Activated naive CD8-positive, alpha-beta T cell treated with anti-CD3 and anti-CD28 coated beads for 36 hours (primary cell): Measurements from ENCODE around the gene SPATA33. TPM values are rescaled to one million over a fixed set of nuclear protein-coding genes. Genes with fewer than 3 reads are reported as not detected.
"Not testable (repeated sequence)": the region's sequence is repeated elsewhere in the genome, so short reads cannot be mapped to it uniquely, and the experiment has no call there.

Source experiments
- DNase-seq: peaks from one replicate; pipeline ENCODE4 v3.0.0; 2021
- H3K27ac Mint-ChIP-seq: one replicate; pipeline ENCODE4 v1.8.0; 2022; ENCODE audit warnings: mild to moderate bottlenecking, moderate library complexity, mixed read lengths
- H3K27me3 Mint-ChIP-seq: one replicate; pipeline ENCODE4 v1.8.0; 2022; ENCODE audit warnings: mild to moderate bottlenecking, mixed read lengths
- H3K36me3 Mint-ChIP-seq: one replicate; pipeline ENCODE4 v1.8.0; 2021; ENCODE audit warnings: mild to moderate bottlenecking, mixed read lengths
- H3K4me1 Mint-ChIP-seq: one replicate; pipeline ENCODE4 v1.8.0; 2021; ENCODE audit warnings: mixed read lengths
- H3K4me3 Mint-ChIP-seq: one replicate; pipeline ENCODE4 v1.8.0; 2022; ENCODE audit warnings: mild to moderate bottlenecking, moderate library complexity, mixed read lengths
- H3K9me3 Mint-ChIP-seq: one replicate; pipeline ENCODE4 v1.8.0; 2022; ENCODE audit warnings: mixed read lengths
- total RNA-seq, 2 experiments: library from RNA; stranded (reverse); gene quantifications; one replicate each; pipeline ENCODE4 v1.2.3, GENCODE V29; 2021

SPATA33 gene
- total RNA-seq, 2 experiments from 2014 or later: 7.0 to 10.2 TPM

- Mint-ChIP-seq H3K36me3 (peaks cover 12% of the 10 kb centered on the region), H3K27ac (no peak overlapping the region), H3K4me1 (peaks cover 10% of the 10 kb centered on the region), H3K4me3 (no peak overlapping the region), H3K9me3 (no peaks in the 10 kb centered on the region), H3K27me3 (no peaks in the 10 kb centered on the region)
- no peak for DNase-seq
These were observed 34.4 kb downstream of the SPATA33 start for GRCh38 chr16:89691986-89692569.

GRCh38 chr16:89693289-89693731 is 35.7 kb downstream of the SPATA33 start:
- Mint-ChIP-seq H3K36me3 (peaks cover 6% of the 10 kb centered on the region), H3K4me3 (no peak overlapping the region)
- no peak for DNase-seq

GRCh38 chr16:89693931-89694783 is 36.5 kb downstream of the SPATA33 start:
- no peak for DNase-seq
- H3K9me3 Mint-ChIP-seq: no peaks in the 10 kb centered on the region
- peaks cover 7% of the 10 kb centered on the region for H3K36me3 Mint-ChIP-seq
- no peaks in the 10 kb centered on the region for H3K4me1 Mint-ChIP-seq
- no peaks in the 10 kb centered on the region for H3K27me3 Mint-ChIP-seq
- H3K27ac Mint-ChIP-seq: no peak overlapping the region
- H3K4me3 Mint-ChIP-seq: no peak overlapping the region

More at GRCh38 chr16:89693289-89693731, 35.7 kb downstream of the SPATA33 start:
- H3K27ac Mint-ChIP-seq: no peak overlapping the region
- H3K9me3 Mint-ChIP-seq: no peaks in the 10 kb centered on the region
- H3K4me1 Mint-ChIP-seq: peaks cover 2% of the 10 kb centered on the region
- H3K27me3 Mint-ChIP-seq: no peaks in the 10 kb centered on the region

- H3K36me3 Mint-ChIP-seq, H3K9me3 Mint-ChIP-seq, DNase-seq: not testable (repeated sequence)
These were observed 37.1 kb downstream of the SPATA33 start for GRCh38 chr16:89694784-89695085.

GRCh38 chr16:89695086-89695874 is 37.6 kb downstream of the SPATA33 start:
- no peak for DNase-seq
- no peaks in the 10 kb centered on the region for H3K9me3 Mint-ChIP-seq
- H3K4me1 Mint-ChIP-seq: peaks cover 6% of the 10 kb centered on the region
- H3K27ac Mint-ChIP-seq: no peak overlapping the region
- H3K36me3 Mint-ChIP-seq: peaks cover 4% of the 10 kb centered on the region
- H3K27me3 Mint-ChIP-seq: no peaks in the 10 kb centered on the region
- no peak overlapping the region for H3K4me3 Mint-ChIP-seq

More at GRCh38 chr16:89694784-89695085, 37.1 kb downstream of the SPATA33 start:
- H3K27ac Mint-ChIP-seq, H3K27me3 Mint-ChIP-seq, H3K4me3 Mint-ChIP-seq, H3K4me1 Mint-ChIP-seq: not testable (repeated sequence)

- DNase-seq: no peak
- H3K4me1 Mint-ChIP-seq: peaks cover 6% of the 10 kb centered on the region
- no peaks in the 10 kb centered on the region for H3K9me3 Mint-ChIP-seq
- no peak overlapping the region for H3K4me3 Mint-ChIP-seq
- H3K27ac Mint-ChIP-seq: no peak overlapping the region
- no peaks in the 10 kb centered on the region for H3K27me3 Mint-ChIP-seq
- H3K36me3 Mint-ChIP-seq: peaks cover 1% of the 10 kb centered on the region
These were observed 38.4 kb downstream of the SPATA33 start for GRCh38 chr16:89695875-89696669.

GRCh38 chr16:89696670-89697128 is 39.1 kb downstream of the SPATA33 start:
- no peak overlapping the region for H3K27ac Mint-ChIP-seq

GRCh38 chr16:89697161-89697615 is 39.6 kb downstream of the SPATA33 start:
- H3K4me3 Mint-ChIP-seq: no peak overlapping the region
- peaks cover 1% of the 10 kb centered on the region for H3K36me3 Mint-ChIP-seq
- no peak for DNase-seq
- no peaks in the 10 kb centered on the region for H3K9me3 Mint-ChIP-seq
- H3K4me1 Mint-ChIP-seq: peaks cover 7% of the 10 kb centered on the region
- no peaks in the 10 kb centered on the region for H3K27me3 Mint-ChIP-seq
- no peak overlapping the region for H3K27ac Mint-ChIP-seq

More at GRCh38 chr16:89696670-89697128, 39.1 kb downstream of the SPATA33 start:
- Mint-ChIP-seq H3K9me3 (no peaks in the 10 kb centered on the region), H3K36me3 (peaks cover 1% of the 10 kb centered on the region), H3K27me3 (no peaks in the 10 kb centered on the region), H3K4me1 (peaks cover 6% of the 10 kb centered on the region), H3K4me3 (no peak overlapping the region)
- DNase-seq: no peak

- H3K36me3 Mint-ChIP-seq: peaks cover 1% of the 10 kb centered on the region
- H3K4me3 Mint-ChIP-seq: no peak overlapping the region
- no peak for DNase-seq
- H3K9me3 Mint-ChIP-seq: no peaks in the 10 kb centered on the region
- H3K4me1 Mint-ChIP-seq: peaks cover 12% of the 10 kb centered on the region
- H3K27ac Mint-ChIP-seq: no peak overlapping the region
- no peaks in the 10 kb centered on the region for H3K27me3 Mint-ChIP-seq
These were observed 40.1 kb downstream of the SPATA33 start for GRCh38 chr16:89697616-89698331.

GRCh38 chr16:89698717-89699116 is 41.1 kb downstream of the SPATA33 start:
- H3K4me1 Mint-ChIP-seq: peaks cover 12% of the 10 kb centered on the region
- not testable (repeated sequence) for H3K9me3 Mint-ChIP-seq, H3K27me3 Mint-ChIP-seq, DNase-seq, H3K36me3 Mint-ChIP-seq, H3K4me3 Mint-ChIP-seq, H3K27ac Mint-ChIP-seq

GRCh38 chr16:89699629-89700099 is 42.0 kb downstream of the SPATA33 start:
- H3K9me3 Mint-ChIP-seq, H3K36me3 Mint-ChIP-seq, H3K27ac Mint-ChIP-seq, H3K27me3 Mint-ChIP-seq, H3K4me3 Mint-ChIP-seq, DNase-seq: not testable (repeated sequence)
- peaks cover 12% of the 10 kb centered on the region for H3K4me1 Mint-ChIP-seq

- Mint-ChIP-seq H3K36me3 (peaks cover 1% of the 10 kb centered on the region), H3K27me3 (no peaks in the 10 kb centered on the region), H3K9me3 (no peaks in the 10 kb centered on the region), H3K4me1 (peaks cover 12% of the 10 kb centered on the region), H3K27ac (peak overlapping the region; percentile 34), H3K4me3 (peak overlapping the region; percentile 59)
- peak; percentile 96 for DNase-seq
These were observed 42.5 kb downstream of the SPATA33 start for GRCh38 chr16:89700100-89700648.

GRCh38 chr16:89700649-89701424 is 43.2 kb downstream of the SPATA33 start:
- Mint-ChIP-seq H3K27ac (peak overlapping the region; percentile 34), H3K4me3 (peak overlapping the region; percentile 77)

More at GRCh38 chr16:89700649-89701424, 43.2 kb downstream of the SPATA33 start:
- no peaks in the 10 kb centered on the region for H3K27me3 Mint-ChIP-seq
- DNase-seq: peak; percentile 74
- H3K9me3 Mint-ChIP-seq: no peaks in the 10 kb centered on the region
- H3K36me3 Mint-ChIP-seq: peaks cover 1% of the 10 kb centered on the region
- H3K4me1 Mint-ChIP-seq: peaks cover 13% of the 10 kb centered on the region
